GM18499 (cell line): ENCODE data around the gene DBR1.
"Not testable (repeated sequence)": the region's sequence is repeated elsewhere in the genome, so short reads cannot be mapped to it uniquely, and the experiment has no call there.

Source experiments
- ATAC-seq: cut with Tn5 transposase; IDR thresholded peaks from one replicate; pipeline ENCODE4 v1.9.1; 2021; ENCODE audit warnings: moderate number of reproducible peaks; ENCODE audit not compliant: insufficient read depth, unreplicated experiment

DBR1 gene

GRCh38 chr3:138187296-138188012 is 12.7 kb upstream of the DBR1 start, which contains the start of gene ARMC8:
ARMC8 (plus strand) TSS chr3:138187301; CDS start chr3:138187555, 254 bp downstream.
- peak; percentile 37 for ATAC-seq

DNA sequence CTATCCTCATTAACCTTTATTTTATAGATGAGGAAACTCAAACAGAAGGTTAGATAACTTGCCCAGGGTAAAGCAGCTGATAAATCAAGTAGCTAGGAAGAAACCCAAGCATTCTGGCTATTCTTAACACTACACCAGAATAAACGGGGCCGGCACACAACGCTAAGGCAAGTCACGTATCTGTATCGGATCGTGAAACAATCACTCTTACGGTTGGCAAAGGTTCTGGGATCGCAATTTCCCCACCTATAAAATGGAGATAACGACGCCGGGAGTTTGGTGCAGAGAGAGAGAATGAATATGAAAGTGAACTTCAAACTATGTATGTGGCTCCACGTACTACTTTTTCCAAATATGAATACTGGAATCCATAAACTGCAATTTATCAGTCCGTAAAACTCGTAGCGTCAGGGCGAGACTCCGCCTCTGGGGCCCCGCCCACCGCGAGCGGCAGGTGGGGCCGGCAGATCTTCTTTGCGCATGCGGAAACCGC is 12.1 kb upstream of the DBR1 start:
- ATAC-seq: peak; percentile 70

GRCh38 chr3:138186221-138186620 is 11.5 kb upstream of the DBR1 start:
- ATAC-seq: no peak

GRCh38 chr3:138184994-138185393 is 10.3 kb upstream of the DBR1 start:
- ATAC-seq: no peak

GRCh38 chr3:138180375-138181029 is 5.8 kb upstream of the DBR1 start:
- no peak for ATAC-seq

GRCh38 chr3:138173769-138174420 is 826 bp downstream of the DBR1 start:
- ATAC-seq: no peak

GRCh38 chr3:138172625-138173024 is 2.1 kb downstream of the DBR1 start:
- ATAC-seq: no peak

DNA sequence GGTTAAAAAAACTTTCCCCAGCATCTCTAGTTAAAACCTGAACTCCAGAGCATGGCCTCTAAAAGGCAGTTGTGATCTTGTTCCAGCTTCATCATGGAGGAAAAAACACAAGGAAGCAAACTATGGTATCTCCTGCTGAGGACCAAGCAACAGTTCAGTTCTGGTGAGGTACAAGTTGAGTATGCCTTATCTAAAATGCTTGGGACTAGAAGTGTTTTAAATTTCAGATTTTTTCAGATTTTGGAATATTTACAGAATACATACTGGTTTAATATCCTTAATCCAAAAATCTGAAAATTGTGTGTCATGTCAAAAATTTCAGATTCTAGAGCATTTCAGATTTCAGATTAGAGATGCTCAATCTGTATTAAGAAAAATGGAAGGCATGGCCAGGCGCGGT is 9.7 kb downstream of the DBR1 start:
- no peak for ATAC-seq

DNA sequence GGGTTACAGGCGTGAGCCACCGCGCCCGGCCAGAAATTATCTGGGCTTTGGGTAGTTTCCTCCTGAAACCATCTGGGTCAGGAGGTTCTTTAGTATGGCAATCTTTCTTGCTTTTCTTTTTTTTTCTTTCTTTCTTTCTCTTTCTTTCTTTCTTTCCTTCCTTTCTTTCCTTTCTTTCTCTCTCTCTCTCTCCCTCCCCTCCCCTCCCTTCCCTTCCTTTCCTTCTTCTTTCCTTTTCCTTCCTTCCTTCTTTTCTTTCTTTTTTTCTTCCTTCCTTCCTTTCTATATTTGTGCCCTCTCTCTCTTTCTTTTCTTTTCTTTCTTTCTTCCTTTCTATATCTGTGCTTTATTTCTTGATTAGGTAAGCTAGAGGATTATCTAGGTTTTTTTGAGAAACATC is 17.0 kb downstream of the DBR1 start:
- no peak for ATAC-seq

DNA sequence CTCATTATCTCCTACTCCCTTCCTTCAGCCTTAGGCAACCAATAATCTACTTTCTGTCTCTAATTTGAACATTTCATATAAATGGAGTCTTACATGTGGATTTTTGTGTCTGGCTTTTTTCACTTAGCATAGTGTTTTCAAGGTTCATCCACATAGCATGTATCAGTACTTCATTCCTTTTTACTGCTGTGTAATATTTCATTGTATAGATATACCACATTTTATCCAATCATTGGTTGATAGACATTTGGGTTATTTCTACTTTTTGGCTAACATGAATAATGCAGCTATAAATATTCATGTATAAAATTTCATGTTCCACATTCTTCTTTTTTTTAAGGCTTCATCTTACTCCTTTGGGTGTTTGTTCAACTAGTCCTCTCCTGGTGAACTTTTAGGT is 20.2 kb downstream of the DBR1 start:
- ATAC-seq: no peak

GRCh38 chr3:138148503-138148902 is 26.2 kb downstream of the DBR1 start:
- ATAC-seq: no peak

DNA sequence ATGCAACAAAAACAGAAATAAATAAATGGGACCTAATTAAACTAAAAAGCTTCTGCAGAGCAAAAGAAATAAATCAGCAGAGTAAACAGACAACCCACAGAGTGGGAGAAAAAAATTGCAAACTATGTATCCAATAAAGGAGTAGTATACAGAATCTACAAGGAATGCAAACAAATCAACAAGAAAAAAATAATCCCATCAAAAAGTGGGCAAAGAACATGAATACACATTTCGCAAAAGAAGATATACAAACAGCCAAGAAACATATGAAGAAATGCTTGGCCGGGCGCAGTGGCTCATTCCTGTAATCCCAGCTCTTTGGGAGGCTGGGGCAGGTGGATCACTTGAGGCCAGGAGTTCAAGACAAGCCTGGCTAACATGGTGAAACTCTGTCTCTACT is 32.5 kb downstream of the DBR1 start:
- not testable (repeated sequence) for ATAC-seq

GRCh38 chr3:138140940-138141339 is 33.8 kb downstream of the DBR1 start:
- ATAC-seq: no peak

DNA sequence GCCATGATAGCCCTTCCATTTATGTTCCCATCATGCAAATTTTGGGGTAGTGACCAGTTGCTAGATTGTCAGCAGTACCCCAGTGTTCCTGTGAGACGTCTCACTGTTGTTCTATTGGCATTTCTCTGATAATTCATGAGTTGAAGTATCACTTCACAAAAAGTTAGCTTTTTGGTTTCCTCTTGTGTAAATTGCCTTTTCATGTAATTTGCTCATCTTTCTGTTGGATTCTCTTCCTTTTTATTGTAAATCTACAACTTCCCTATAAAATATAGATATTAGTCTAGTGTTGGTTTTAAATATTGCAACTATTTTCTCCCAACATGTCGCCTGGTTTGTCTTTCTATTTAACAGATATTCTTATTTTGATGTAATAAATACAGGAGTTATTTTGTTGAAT is 35.0 kb downstream of the DBR1 start:
- no peak for ATAC-seq

- ATAC-seq: no peak
Measured at GRCh38 chr3:138137861-138138260, 36.9 kb downstream of the DBR1 start.

GRCh38 chr3:138136201-138136600 is 38.5 kb downstream of the DBR1 start:
- no peak for ATAC-seq

DNA sequence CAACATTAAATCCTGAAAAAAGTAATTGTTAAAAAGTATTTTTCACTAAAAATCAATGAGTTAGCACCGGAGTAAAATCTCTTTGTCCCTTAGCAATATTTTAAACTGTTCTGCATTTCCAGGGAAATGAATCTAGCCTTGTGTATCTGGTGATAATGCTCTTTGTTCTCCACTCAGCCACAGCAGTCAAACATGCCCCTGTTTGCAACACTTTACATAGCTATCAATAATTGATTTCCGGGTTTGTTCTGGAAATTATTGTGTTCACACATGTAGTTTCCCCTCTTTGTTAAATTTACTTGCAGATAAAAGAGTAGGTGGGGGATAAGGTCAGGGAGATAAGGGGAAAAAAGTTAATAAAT is 38.9 kb downstream of the DBR1 start:
- ATAC-seq: no peak

GRCh38 chr3:138135146-138135832 is 39.4 kb downstream of the DBR1 start:
- ATAC-seq: no peak

DNA sequence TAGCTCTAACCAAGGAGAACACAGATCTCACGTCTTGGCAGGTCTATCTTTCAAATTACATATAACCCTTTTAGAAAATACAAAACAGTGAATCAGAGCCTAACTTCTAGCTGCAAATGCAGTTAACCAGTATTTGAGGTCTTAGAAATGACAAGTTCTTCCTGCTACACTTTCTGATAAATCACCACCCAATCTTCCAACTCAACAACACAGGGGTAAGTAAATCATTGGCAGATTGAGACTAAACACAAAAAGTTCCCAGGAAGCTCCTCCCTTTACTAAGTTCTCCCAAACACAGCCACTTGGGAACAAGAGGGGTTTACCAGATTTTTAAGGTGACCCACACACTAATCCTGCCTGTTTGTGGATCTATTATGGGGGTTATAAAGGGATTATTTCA is 42.5 kb downstream of the DBR1 start, which contains the start of gene A4GNT:
TSS of gene A4GNT (minus strand) at position 152 of the 400 bp plus-strand sequence. CDS start 1,134 bp downstream, outside the sequence.
- no peak for ATAC-seq

GRCh38 chr3:138127636-138128365 is 46.9 kb downstream of the DBR1 start:
- ATAC-seq: no peak
